HEK293T (cell line): ENCODE results near the gene CORO2A.

Source experiments
- CTCF ChIA-PET: fragments of 350-600 bp; formaldehyde crosslinking; extraction: SDS; loops from one replicate; lab custom pipeline; 2021; ENCODE audit warnings: antibody characterized with exemption, inconsistent platforms; lab: Yijun Ruan, JAX
- POLR2A ChIA-PET: fragments of 350-600 bp; formaldehyde crosslinking; extraction: SDS; loops from one replicate; lab custom pipeline; 2020; ENCODE audit warnings: antibody characterized with exemption, inconsistent platforms; lab: Yijun Ruan, JAX
- DNase-seq: peaks from one replicate; pipeline ENCODE4 v3.0.0; 2012; ENCODE audit warnings: mixed read lengths; ENCODE audit errors: extremely low spot score
- ARNT ChIP-seq: fragments of 450-650 bp; IDR thresholded peaks from 2 replicates; pipeline ENCODE4 v1.6.1; 2017; ENCODE audit warnings: mild to moderate bottlenecking
- BHLHE40 ChIP-seq: fragments of 450-650 bp; IDR thresholded peaks from 2 replicates; pipeline ENCODE4 v1.6.1; 2016; ENCODE audit warnings: mild to moderate bottlenecking, moderate library complexity, borderline replicate concordance
- CTBP1 ChIP-seq: fragments of 450-650 bp; IDR thresholded peaks from 2 replicates; pipeline ENCODE4 v1.6.1; 2016; ENCODE audit warnings: borderline replicate concordance
- ELF4 ChIP-seq: fragments of 450-650 bp; IDR thresholded peaks from 2 replicates; pipeline ENCODE4 v1.6.1; 2017; ENCODE audit warnings: antibody characterized with exemption
- FOXA1 ChIP-seq: fragments of 450-650 bp; IDR thresholded peaks from 2 replicates; pipeline ENCODE4 v1.6.1; 2016; ENCODE audit warnings: mild to moderate bottlenecking
- FOXK2 ChIP-seq: fragments of 450-650 bp; IDR thresholded peaks from 2 replicates; pipeline ENCODE4 v1.6.1; 2016; ENCODE audit warnings: mild to moderate bottlenecking
- FOXM1 ChIP-seq: fragments of 450-650 bp; IDR thresholded peaks from 2 replicates; pipeline ENCODE4 v1.6.1; 2017; ENCODE audit warnings: mild to moderate bottlenecking, borderline replicate concordance
- HDGF ChIP-seq: fragments of 450-650 bp; IDR thresholded peaks from 2 replicates; pipeline ENCODE4 v1.6.1; 2017; ENCODE audit warnings: antibody characterized with exemption, borderline replicate concordance
- L3MBTL2 ChIP-seq: fragments of 450-650 bp; conservative IDR thresholded peaks from 2 replicates; pipeline ENCODE4 v1.6.1; 2016; ENCODE audit warnings: mild to moderate bottlenecking
- LEF1 ChIP-seq: fragments of 450-650 bp; IDR thresholded peaks from 2 replicates; pipeline ENCODE4 v1.6.1; 2017; ENCODE audit warnings: mild to moderate bottlenecking, borderline replicate concordance
- NFRKB ChIP-seq: fragments of 450-650 bp; IDR thresholded peaks from 2 replicates; pipeline ENCODE4 v1.6.1; 2016; ENCODE audit warnings: mild to moderate bottlenecking, moderate library complexity
- PKNOX1 ChIP-seq: fragments of 450-650 bp; IDR thresholded peaks from 2 replicates; pipeline ENCODE4 v1.6.1; 2016
- SP1 ChIP-seq: fragments of 450-650 bp; IDR thresholded peaks from 2 replicates; pipeline ENCODE4 v1.6.1; 2017
- SUZ12 ChIP-seq: fragments of 450-650 bp; IDR thresholded peaks from 2 replicates; pipeline ENCODE4 v1.6.1; 2016; ENCODE audit warnings: mild to moderate bottlenecking
- TARDBP ChIP-seq: fragments of 450-650 bp; IDR thresholded peaks from 2 replicates; pipeline ENCODE4 v1.6.1; 2016
- ZNF384 ChIP-seq: fragments of 450-650 bp; IDR thresholded peaks from 2 replicates; pipeline ENCODE4 v1.6.1; 2016

The CORO2A gene

GRCh38 chr9:98186236-98186635 lies 6.2 kb downstream of the CORO2A start:
- no peak for DNase-seq
- ChIA-PET CTCF (no interaction called here), POLR2A (no interaction called here)
- TF ChIP-seq FOXA1 (no peak), ZNF384 (no peak), BHLHE40 (no peak), LEF1 (no peak), ELF4 (no peak), L3MBTL2 (no peak), FOXM1 (no peak), CTBP1 (no peak), ARNT (no peak), PKNOX1 (no peak), NFRKB (no peak), SP1 (no peak), SUZ12 (no peak), TARDBP (no peak), FOXK2 (no peak), HDGF (no peak)

- TF ChIP-seq TARDBP: no peak
- TF ChIP-seq LEF1: no peak
- no peak for TF ChIP-seq SP1
- TF ChIP-seq ELF4: no peak
- no peak for TF ChIP-seq FOXK2
- no peak for TF ChIP-seq CTBP1
- no peak for TF ChIP-seq HDGF
- no peak for TF ChIP-seq NFRKB
- no peak for TF ChIP-seq SUZ12
- no peak for TF ChIP-seq FOXM1
- CTCF ChIA-PET: no interaction called here
- no peak for DNase-seq
- POLR2A ChIA-PET: no interaction called here
Measured at GRCh38 chr9:98185611-98186171, 6.7 kb downstream of the CORO2A start.

DNA sequence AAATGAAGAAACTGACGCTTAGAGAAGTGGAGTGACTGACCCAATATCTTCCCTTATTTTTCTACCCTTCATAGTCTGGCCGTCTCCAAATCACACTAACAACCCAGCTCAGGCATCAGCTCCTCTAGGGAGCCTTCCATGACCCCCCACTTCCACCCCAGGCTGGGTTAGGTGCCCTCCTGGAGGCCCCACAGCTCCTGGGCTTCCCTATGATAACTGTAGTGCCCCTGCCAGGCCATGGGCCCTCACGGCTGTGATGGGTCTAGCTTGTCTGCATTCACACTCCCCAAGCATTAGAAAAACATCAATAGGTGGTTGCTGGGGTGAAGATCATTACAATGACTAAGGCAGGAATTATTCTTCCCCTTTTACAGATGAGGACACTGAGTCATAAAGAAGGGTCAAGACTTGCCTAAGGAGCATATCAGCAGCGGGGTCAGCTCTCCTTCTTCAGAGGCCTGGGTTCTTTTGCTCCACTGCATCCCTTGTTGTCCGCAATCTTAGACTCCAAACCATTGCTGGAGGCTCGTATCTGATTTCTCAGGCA lies 7.3 kb downstream of the CORO2A start:
- POLR2A ChIA-PET: no interaction called here
- TF ChIP-seq NFRKB: no peak
- no peak for TF ChIP-seq PKNOX1
- no peak for TF ChIP-seq L3MBTL2
- no peak for TF ChIP-seq SP1
- no peak for TF ChIP-seq ARNT
- TF ChIP-seq ELF4: no peak
- TF ChIP-seq FOXA1: no peak
- TF ChIP-seq CTBP1: no peak
- no peak for TF ChIP-seq ZNF384
- TF ChIP-seq FOXM1: no peak
- TF ChIP-seq SUZ12: no peak
- no peak for TF ChIP-seq LEF1
- TF ChIP-seq BHLHE40: no peak
- TF ChIP-seq TARDBP: no peak
- no peak for TF ChIP-seq HDGF
- no peak for TF ChIP-seq FOXK2
- CTCF ChIA-PET: no interaction called here
- DNase-seq: no peak

DNA sequence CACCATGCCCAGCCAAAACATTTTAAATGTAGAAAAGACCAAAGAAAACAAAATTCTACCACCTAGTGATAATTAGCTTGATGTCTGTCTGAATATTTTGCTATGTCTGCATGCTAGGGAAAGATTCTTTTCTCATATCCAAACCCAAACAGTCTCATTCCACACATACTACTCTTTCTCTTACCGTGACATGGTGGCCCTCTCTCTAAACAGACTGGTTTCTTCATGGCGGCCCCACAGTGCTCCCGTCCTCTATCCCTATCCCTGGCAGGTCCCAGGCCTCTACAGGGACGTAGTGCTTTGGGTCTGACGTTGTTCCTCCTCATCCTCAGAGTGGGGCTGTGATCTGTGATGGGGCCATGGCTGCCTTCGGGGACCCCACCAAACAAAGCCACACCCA lies 8.1 kb downstream of the CORO2A start:
- DNase-seq: no peak
- no peak for TF ChIP-seq ARNT
- no peak for TF ChIP-seq ELF4
- TF ChIP-seq L3MBTL2: no peak
- no peak for TF ChIP-seq FOXA1
- TF ChIP-seq FOXM1: no peak
- TF ChIP-seq CTBP1: no peak
- TF ChIP-seq PKNOX1: no peak
- TF ChIP-seq HDGF: no peak
- no peak for TF ChIP-seq FOXK2
- no peak for TF ChIP-seq NFRKB
- no peak for TF ChIP-seq SUZ12
- TF ChIP-seq BHLHE40: no peak
- TF ChIP-seq LEF1: no peak
- TF ChIP-seq TARDBP: no peak
- no peak for TF ChIP-seq ZNF384
- TF ChIP-seq SP1: no peak
- ChIA-PET POLR2A (no interaction called here), CTCF (no interaction called here)

GRCh38 chr9:98182889-98183599 lies 9.4 kb downstream of the CORO2A start:
- TF ChIP-seq CTBP1 (no peak), ELF4 (no peak), L3MBTL2 (no peak), FOXA1 (no peak), FOXM1 (no peak), ARNT (no peak), PKNOX1 (no peak), HDGF (no peak)
- no peak for DNase-seq
- ChIA-PET CTCF (no interaction called here), POLR2A (no interaction called here)
